Eye (tissue), 1 donor: ENCODE measurements around the gene ZNF248.
"Not testable (repeated sequence)": the region's sequence is repeated elsewhere in the genome, so short reads cannot be mapped to it uniquely, and the experiment has no call there.

Experiments
- DNase-seq: peaks from one replicate; pipeline ENCODE4 v3.0.0-alpha.2; 2015

Gene ZNF248

DNA sequence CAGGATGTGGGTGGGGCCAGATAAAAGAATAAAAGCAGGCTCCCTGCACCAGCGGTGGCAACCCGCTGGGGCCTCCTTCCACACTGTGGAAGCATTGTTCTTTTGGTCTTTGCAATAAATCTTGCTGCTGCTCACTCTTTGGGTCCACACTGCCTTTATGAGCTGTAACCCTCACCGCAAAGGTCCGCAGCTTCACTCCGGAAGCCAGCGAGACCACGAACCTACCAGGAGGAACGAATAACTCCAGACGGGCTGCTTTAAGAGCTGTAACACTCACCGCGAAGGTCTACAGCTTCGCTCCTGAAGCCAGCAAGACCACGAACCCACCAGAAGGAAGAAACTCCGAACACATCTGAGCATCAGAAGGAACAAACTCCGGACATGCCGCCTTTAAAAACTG lies 119.2 kb downstream of the ZNF248 start:
- DNase-seq: not testable (repeated sequence)

DNA sequence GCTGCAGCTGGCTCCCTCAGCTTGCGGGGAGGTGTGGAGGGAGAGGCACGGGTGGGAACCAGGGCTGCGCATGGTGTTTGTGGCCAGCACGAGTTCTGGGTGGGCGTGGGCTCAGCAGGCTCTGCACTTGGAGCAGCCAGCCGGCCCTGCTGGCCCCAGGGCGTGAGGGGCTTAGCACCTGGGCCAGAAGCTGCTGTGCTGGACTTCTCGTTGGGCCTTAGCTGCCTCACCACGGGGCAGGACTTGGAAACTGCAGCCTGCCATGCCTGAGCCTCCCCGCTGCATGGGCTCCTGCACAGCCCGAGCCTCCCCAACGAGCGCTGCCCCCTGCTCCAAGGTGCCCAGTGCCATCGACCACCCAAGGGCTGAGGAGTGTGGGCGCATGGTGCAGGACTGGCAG lies 120.1 kb downstream of the ZNF248 start:
- no peak for DNase-seq

DNA sequence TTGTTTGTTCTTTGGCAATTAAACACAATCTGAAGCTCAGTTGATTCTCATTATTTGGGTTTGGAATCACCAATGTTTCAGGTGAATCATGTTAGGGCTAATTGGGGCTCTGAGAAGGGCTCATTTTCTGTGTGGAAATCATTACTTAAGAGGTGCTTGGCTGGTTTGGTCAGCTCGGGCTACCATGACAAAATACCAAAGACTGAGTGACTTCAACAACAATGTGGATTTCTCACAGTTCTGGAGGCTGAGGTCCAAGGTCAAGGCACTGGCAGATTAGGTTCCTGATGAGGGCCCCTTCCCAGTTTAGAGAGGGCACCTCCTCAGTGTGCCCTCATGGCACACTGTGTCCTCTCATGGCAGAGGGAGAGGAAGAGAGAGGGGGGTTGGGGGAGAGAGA lies 121.3 kb downstream of the ZNF248 start:
- no peak for DNase-seq

DNA sequence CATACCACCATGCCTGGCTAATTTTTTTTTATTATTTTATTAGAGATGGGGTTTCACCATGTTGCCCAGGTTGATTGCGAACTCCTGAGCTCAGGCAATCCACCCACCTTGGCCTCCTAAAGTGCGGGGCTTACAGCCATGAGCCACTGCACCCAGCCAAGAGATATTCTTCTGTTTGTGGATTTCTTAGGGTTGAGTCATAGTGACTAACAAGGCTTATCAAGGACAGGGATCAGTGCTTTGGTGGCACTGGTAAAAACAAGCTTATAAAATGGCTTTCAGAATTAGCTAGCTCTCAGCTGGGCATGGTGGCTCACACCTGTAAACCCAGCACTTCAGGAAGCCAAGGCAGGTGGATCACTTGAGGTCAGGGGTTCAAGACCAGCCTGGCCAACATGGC lies 122.4 kb downstream of the ZNF248 start:
- no peak for DNase-seq
